Measurements from ENCODE around the gene GLOD4. TPM values are rescaled to one million over a fixed set of nuclear protein-coding genes. Genes with fewer than 3 reads are reported as not detected.
"Not testable (repeated sequence)": the region's sequence is repeated elsewhere in the genome, so short reads cannot be mapped to it uniquely, and the experiment has no call there.

The GLOD4 gene
- total RNA-seq, 2 experiments from 2014 or later, result 57.6 to 71.6 TPM

- DNase-seq, result no peak
- Mint-ChIP-seq H3K4me3 (peak overlapping the region; percentile 88), H3K36me3 (ENCODE audit: low read depth) (peaks cover 32% of the 10 kb centered on the region), H3K9me3 (peaks cover 6% of the 10 kb centered on the region), H3K4me1 (peaks cover 35% of the 10 kb centered on the region), H3K27me3 (no peaks in the 10 kb centered on the region), H3K27ac (peak overlapping the region; percentile 98)
- ChIA-PET CTCF (interaction anchor here (0.6 to 1.5 kb wide), 11 partner anchors 9 to 340 kb away, joined by 3 to 6 read pairs (median 3); no protein-coding TSS in a partner anchor), POLR2A (interaction anchor here (0.6 kb wide), 1 partner anchor 81 kb away, joined by 5 read pairs; no protein-coding TSS in a partner anchor)
Observed at GRCh38 chr17:752620-753219, 29.4 kb downstream of the GLOD4 start.

- CTCF ChIA-PET, result interaction anchor here (0.7 to 2.0 kb wide), 9 partner anchors 10 to 340 kb away, joined by 3 to 11 read pairs (median 3); no protein-coding TSS in a partner anchor
- peak within 1 kb of the TSS; percentile 88 for H3K4me3 Mint-ChIP-seq
- DNase-seq, result peak; percentile 95
- POLR2A ChIA-PET, result interaction anchor here (0.6 kb wide), 1 partner anchor 81 kb away, joined by 5 read pairs; no protein-coding TSS in a partner anchor
- H3K27ac Mint-ChIP-seq, result peak within 1 kb of the TSS; percentile 98
- H3K36me3 Mint-ChIP-seq (ENCODE audit: low read depth), result peaks cover 38% of the 10 kb centered on the region
- H3K4me1 Mint-ChIP-seq, result peaks cover 35% of the 10 kb centered on the region
- H3K27me3 Mint-ChIP-seq, result no peaks in the 10 kb centered on the region
- H3K9me3 Mint-ChIP-seq, result peaks cover 6% of the 10 kb centered on the region
Observed at GRCh38 chr17:752002-752619, 30.0 kb downstream of the GLOD4 start, which contains the start of gene GEMIN4. Gene GEMIN4, minus strand, starts transcription at chr17:752264. Its CDS starts 122 bp downstream, at chr17:752142.

DNA sequence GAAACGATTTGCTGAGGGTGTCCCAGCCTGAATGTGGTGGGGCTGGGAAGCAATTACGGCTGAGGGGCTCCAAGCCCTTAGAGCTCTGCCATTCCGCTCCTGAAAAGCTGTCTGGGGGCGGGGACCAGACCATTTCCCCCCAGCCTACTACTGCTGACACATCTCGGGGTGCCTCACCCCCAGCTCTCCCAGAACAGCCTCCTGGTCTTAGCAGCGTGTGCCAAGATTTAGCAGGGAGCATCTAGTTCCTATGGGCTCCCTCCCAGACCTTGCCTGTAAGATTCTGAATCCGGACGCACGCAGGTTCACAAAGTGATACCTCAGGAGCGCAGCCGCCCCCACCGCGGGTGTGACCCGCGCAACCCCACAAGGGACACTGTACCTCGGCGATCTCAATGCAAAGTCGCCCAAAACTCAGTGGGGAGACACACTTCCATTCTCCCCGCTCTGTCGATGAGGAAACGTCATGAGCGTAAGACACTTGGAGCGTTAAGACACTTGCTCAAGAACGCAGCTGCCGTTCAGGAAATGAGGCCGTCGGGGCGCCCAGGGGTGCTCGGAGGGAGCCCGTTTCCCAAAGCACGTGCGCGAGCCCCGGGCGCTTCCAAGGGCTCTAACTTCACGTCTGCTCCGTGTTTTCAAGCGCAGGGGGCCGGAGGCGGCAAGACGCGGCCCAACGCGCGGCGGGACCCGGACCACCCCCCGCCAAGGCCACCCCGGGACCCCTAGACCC lies 30.6 kb downstream of the GLOD4 start:
- peak overlapping the region; percentile 88 for H3K4me3 Mint-ChIP-seq
- CTCF ChIA-PET, result interaction anchor here (1.1 to 2.0 kb wide), 3 partner anchors 11 to 297 kb away, joined by 3 to 11 read pairs (median 5); partner anchors contain the start of gene TIMM22
- POLR2A ChIA-PET, result interaction anchor here (0.6 kb wide), 1 partner anchor 36 kb away, joined by 3 read pairs; no protein-coding TSS in a partner anchor
- peaks cover 35% of the 10 kb centered on the region for H3K4me1 Mint-ChIP-seq
- peak; percentile 66 for DNase-seq
- peaks cover 44% of the 10 kb centered on the region for H3K36me3 Mint-ChIP-seq (ENCODE audit: low read depth)
- no peaks in the 10 kb centered on the region for H3K27me3 Mint-ChIP-seq
- H3K27ac Mint-ChIP-seq, result peak overlapping the region; percentile 95
- H3K9me3 Mint-ChIP-seq, result peaks cover 6% of the 10 kb centered on the region

DNA sequence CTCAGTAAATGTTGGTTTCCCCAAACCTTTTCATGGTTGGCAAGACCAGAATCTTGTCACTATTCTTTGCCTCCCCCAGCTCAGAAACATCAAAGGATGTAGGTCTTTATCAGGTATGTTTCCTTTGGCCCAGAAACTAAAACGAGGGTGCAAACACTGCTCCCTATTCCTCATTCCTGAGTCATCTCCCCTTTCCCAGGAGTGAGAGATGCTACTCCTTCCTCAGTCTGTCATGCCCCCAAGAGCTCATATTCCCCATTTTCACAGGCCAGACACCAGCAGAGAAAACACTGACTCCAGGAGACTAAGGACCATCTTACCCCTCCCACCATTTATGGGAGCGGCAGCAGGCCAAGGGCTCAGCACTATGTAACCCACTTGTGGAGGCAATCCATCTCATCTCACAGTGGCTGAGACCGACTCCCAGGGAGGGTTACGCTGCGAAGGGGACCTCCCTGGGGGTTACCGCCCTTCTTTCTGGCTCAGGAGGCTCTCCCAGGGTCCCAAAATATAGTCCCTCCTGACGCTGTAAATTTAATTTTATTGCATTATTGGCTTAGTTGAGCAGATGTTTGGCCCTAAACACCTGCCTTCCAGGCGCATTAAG lies 31.5 kb downstream of the GLOD4 start:
- H3K27ac Mint-ChIP-seq, result peak overlapping the region; percentile 95
- POLR2A ChIA-PET, result interaction anchor here (0.6 kb wide), 1 partner anchor 254 kb away, joined by 4 read pairs; no protein-coding TSS in a partner anchor
- H3K36me3 Mint-ChIP-seq (ENCODE audit: low read depth), result peaks cover 43% of the 10 kb centered on the region
- H3K9me3 Mint-ChIP-seq, result peaks cover 6% of the 10 kb centered on the region
- peaks cover 35% of the 10 kb centered on the region for H3K4me1 Mint-ChIP-seq
- CTCF ChIA-PET, result interaction anchor here (1.1 to 2.0 kb wide), 3 partner anchors 10 to 298 kb away, joined by 3 to 11 read pairs (median 5); partner anchors contain the start of gene TIMM22
- H3K4me3 Mint-ChIP-seq, result peak overlapping the region; percentile 88
- no peak for DNase-seq
- no peaks in the 10 kb centered on the region for H3K27me3 Mint-ChIP-seq

DNA sequence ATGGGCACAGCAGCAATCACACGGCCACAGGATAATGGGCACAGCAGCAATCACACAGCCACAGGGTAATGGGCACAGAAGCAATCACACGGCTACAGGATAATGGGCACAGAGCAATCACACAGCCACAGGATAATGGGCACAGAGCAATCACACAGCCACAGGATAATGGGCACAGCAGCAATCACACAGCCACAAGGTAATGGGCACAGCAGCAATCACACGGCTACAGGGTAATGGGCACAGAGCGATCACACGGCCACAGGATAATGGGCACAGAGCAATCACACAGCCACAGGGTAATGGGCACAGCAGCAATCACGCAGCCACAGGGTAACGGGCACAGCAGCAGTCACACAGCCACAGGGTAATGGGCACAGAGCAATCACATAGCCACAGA lies 32.7 kb downstream of the GLOD4 start:
- H3K9me3 Mint-ChIP-seq, CTCF ChIA-PET, POLR2A ChIA-PET, DNase-seq, H3K4me3 Mint-ChIP-seq, H3K27me3 Mint-ChIP-seq, H3K27ac Mint-ChIP-seq: not testable (repeated sequence)
- H3K36me3 Mint-ChIP-seq (ENCODE audit: low read depth), result peaks cover 44% of the 10 kb centered on the region
- H3K4me1 Mint-ChIP-seq, result peaks cover 36% of the 10 kb centered on the region

DNA sequence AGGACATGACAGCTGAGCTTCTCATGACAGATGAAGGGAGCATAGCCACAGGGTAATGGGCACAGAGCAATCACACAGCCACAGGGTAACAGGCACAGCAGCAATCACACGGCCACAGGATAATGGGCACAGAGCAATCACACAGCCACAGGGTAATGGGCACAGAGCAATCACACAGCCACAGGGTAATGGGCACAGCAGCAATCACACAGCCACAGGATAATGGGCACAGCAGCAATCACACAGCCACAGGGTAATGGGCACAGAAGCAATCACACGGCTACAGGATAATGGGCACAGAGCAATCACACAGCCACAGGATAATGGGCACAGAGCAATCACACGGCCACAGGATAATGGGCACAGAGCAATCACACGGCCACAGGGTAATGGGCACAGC lies 33.5 kb downstream of the GLOD4 start:
- DNase-seq, H3K27ac Mint-ChIP-seq, H3K4me3 Mint-ChIP-seq, H3K27me3 Mint-ChIP-seq, POLR2A ChIA-PET, H3K9me3 Mint-ChIP-seq, CTCF ChIA-PET: not testable (repeated sequence)
- Mint-ChIP-seq H3K36me3 (ENCODE audit: low read depth) (peaks cover 50% of the 10 kb centered on the region), H3K4me1 (peaks cover 39% of the 10 kb centered on the region)

GRCh38 chr17:746783-747629 lies 35.1 kb downstream of the GLOD4 start:
- Mint-ChIP-seq H3K4me3 (no peak overlapping the region), H3K27ac (no peak overlapping the region), H3K9me3 (peaks cover 6% of the 10 kb centered on the region), H3K36me3 (ENCODE audit: low read depth) (peaks cover 60% of the 10 kb centered on the region), H3K27me3 (no peaks in the 10 kb centered on the region), H3K4me1 (peaks cover 34% of the 10 kb centered on the region)
- DNase-seq, result no peak
- POLR2A ChIA-PET, result no interaction called here
- CTCF ChIA-PET, result interaction anchor here (0.7 to 1.5 kb wide), 2 partner anchors 24 to 234 kb away, joined by 3 read pairs; no protein-coding TSS in a partner anchor

DNA sequence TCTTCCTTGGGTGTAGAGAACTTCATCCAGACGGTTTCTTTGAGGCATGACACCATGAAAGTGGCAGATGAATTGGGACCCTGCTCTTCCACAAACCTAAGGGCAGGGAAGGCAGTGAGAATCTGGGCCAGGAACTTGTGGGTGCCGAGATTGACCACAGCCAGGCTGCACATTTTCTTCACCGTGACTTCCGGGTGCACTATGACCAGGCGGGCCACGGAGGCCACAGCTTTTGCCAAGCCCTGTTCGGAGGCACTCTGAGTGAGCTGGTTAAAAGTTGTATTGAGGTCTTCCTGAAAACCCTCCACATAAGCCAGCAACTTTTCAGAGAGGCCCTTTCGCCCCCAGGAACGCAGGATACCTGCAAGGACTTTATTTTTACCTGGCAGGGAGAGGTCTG lies 35.9 kb downstream of the GLOD4 start:
- Mint-ChIP-seq H3K27ac (no peak overlapping the region), H3K4me3 (no peak overlapping the region), H3K4me1 (peaks cover 31% of the 10 kb centered on the region), H3K27me3 (no peaks in the 10 kb centered on the region), H3K36me3 (ENCODE audit: low read depth) (peaks cover 66% of the 10 kb centered on the region), H3K9me3 (peaks cover 6% of the 10 kb centered on the region)
- DNase-seq, result no peak
- ChIA-PET CTCF (interaction anchor here (1.5 kb wide), 1 partner anchor 235 kb away, joined by 3 read pairs; no protein-coding TSS in a partner anchor), POLR2A (no interaction called here)

- H3K4me1 Mint-ChIP-seq, result peaks cover 29% of the 10 kb centered on the region
- H3K27me3 Mint-ChIP-seq, result no peaks in the 10 kb centered on the region
- no peak for DNase-seq
- no peak overlapping the region for H3K4me3 Mint-ChIP-seq
- CTCF ChIA-PET, result interaction anchor here (1.5 kb wide), 1 partner anchor 236 kb away, joined by 3 read pairs; no protein-coding TSS in a partner anchor
- no peak overlapping the region for H3K27ac Mint-ChIP-seq
- H3K36me3 Mint-ChIP-seq (ENCODE audit: low read depth), result peaks cover 66% of the 10 kb centered on the region
- H3K9me3 Mint-ChIP-seq, result peaks cover 6% of the 10 kb centered on the region
- POLR2A ChIA-PET, result no interaction called here
Observed at GRCh38 chr17:745406-745805, 36.7 kb downstream of the GLOD4 start.

DNA sequence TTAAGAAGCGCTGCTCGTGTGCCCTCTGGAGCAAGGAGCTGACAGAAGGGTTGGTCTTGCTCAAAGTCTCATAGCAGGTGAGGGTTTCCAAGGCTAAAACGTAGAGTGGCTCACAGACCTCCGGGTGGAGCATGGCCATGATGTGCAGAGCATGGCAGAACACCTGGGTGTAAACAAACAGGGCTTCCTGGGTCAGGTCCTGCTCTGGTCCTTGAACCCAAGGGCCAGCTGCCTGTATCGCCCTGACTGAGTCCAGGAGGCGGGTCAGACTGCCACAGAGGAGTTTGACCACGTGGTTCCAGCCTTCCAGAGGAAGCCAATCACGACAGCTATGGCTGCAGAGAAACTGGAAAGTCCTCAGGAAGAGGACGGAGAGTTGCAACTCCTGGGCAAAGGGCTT lies 37.1 kb downstream of the GLOD4 start:
- Mint-ChIP-seq H3K27me3 (no peaks in the 10 kb centered on the region), H3K4me1 (peaks cover 28% of the 10 kb centered on the region), H3K36me3 (ENCODE audit: low read depth) (peaks cover 63% of the 10 kb centered on the region), H3K4me3 (no peak overlapping the region), H3K9me3 (peaks cover 5% of the 10 kb centered on the region), H3K27ac (no peak overlapping the region)
- no peak for DNase-seq
- ChIA-PET POLR2A (no interaction called here), CTCF (no interaction called here)

GRCh38 chr17:743139-743538 lies 38.9 kb downstream of the GLOD4 start:
- POLR2A ChIA-PET, result no interaction called here
- H3K36me3 Mint-ChIP-seq (ENCODE audit: low read depth), result peaks cover 49% of the 10 kb centered on the region
- CTCF ChIA-PET, result no interaction called here
- H3K9me3 Mint-ChIP-seq, result no peaks in the 10 kb centered on the region
- H3K4me3 Mint-ChIP-seq, result no peak overlapping the region
- no peaks in the 10 kb centered on the region for H3K27me3 Mint-ChIP-seq
- no peak overlapping the region for H3K27ac Mint-ChIP-seq
- DNase-seq, result no peak
- H3K4me1 Mint-ChIP-seq, result peaks cover 20% of the 10 kb centered on the region

All from activated CD4-positive, alpha-beta T cell treated with anti-CD3 and anti-CD28 coated beads, Interleukin-2, amount 10 ng/mL, durations not matched to agents 7 days and 5 days (primary cell).